Bronchial epithelial cell (primary cell): ENCODE results near the gene BICC1. TPM values are rescaled to one million over a fixed set of nuclear protein-coding genes. Genes with fewer than 3 reads are reported as not detected.

Source experiments
- DNase-seq: peaks from one replicate; pipeline ENCODE4 v3.0.0-alpha.2; 2010; ENCODE audit warnings: low read depth
- FAIRE-seq: peaks from 2 replicates; lab custom pipeline; 2011; peaks lifted over from hg19 to GRCh38; lab: Jason Lieb, UNC
- H3K27me3 ChIP-seq: 2 replicates; pipeline ENCODE4 v1.5.1; 2011; ENCODE audit warnings: low read length; ENCODE audit not compliant: control insufficient read depth, insufficient read depth
- H3K36me3 ChIP-seq: 2 replicates; pipeline ENCODE4 v1.5.1; 2011; ENCODE audit warnings: low read length; ENCODE audit not compliant: control insufficient read depth, insufficient read depth
- H3K4me3 ChIP-seq: 2 replicates; pipeline ENCODE4 v1.5.1; 2011; ENCODE audit warnings: mild to moderate bottlenecking, low read depth, low read length, control low read depth
- total RNA-seq: library from RNA; depleted of rRNA; stranded (reverse); fragments of >200 nt; gene quantifications from 2 replicates; pipeline ENCODE4 v1.2.1, GENCODE V29; 2014
- TF ChIP-seq, protein P1 (sequence below): IDR thresholded peaks from 2 replicates; pipeline ENCODE4 v1.5.1; 2011; ENCODE audit warnings: mild to moderate bottlenecking, moderate library complexity, low read length, control low read depth, inconsistent platforms; ENCODE audit not compliant: insufficient read depth, severe bottlenecking

Gene BICC1
- total RNA-seq, 1 donor from 2014 or later, result 1.1 TPM

GRCh38 chr10:58723966-58724365 lies 211.3 kb downstream of the BICC1 start:
- TF ChIP-seq, protein P1, sequence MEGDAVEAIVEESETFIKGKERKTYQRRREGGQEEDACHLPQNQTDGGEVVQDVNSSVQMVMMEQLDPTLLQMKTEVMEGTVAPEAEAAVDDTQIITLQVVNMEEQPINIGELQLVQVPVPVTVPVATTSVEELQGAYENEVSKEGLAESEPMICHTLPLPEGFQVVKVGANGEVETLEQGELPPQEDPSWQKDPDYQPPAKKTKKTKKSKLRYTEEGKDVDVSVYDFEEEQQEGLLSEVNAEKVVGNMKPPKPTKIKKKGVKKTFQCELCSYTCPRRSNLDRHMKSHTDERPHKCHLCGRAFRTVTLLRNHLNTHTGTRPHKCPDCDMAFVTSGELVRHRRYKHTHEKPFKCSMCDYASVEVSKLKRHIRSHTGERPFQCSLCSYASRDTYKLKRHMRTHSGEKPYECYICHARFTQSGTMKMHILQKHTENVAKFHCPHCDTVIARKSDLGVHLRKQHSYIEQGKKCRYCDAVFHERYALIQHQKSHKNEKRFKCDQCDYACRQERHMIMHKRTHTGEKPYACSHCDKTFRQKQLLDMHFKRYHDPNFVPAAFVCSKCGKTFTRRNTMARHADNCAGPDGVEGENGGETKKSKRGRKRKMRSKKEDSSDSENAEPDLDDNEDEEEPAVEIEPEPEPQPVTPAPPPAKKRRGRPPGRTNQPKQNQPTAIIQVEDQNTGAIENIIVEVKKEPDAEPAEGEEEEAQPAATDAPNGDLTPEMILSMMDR, result no peak
- FAIRE-seq, result no peak

DNA sequence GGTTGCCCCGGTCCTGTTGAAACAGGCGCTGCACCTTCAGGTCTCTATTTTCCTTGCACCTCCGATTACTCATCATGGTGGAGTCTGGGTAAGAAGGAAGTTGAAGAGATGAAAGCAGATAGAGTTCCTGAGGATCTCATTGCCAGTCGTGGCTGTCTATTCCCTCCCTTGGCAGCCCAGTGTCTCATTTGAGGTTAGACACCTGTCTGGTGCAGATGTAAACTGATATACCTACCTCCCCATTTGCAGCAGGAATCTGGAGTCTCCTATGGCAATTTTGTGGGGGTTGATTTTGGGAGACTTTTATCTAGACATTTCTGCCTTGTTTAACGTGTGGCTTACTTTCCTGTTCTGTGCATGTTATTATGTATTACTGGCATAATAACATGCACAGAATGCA lies 212.1 kb downstream of the BICC1 start:
- FAIRE-seq, result no peak
- H3K27me3 ChIP-seq, result no peaks in the 10 kb centered on the region
- H3K4me3 ChIP-seq, result no peak overlapping the region
- no peak for DNase-seq
- TF ChIP-seq, protein P1, result no peak
- no peaks in the 10 kb centered on the region for H3K36me3 ChIP-seq

More at GRCh38 chr10:58723966-58724365, 211.3 kb downstream of the BICC1 start:
- Histone ChIP-seq H3K27me3 (no peaks in the 10 kb centered on the region), H3K4me3 (no peak overlapping the region), H3K36me3 (no peaks in the 10 kb centered on the region)
- peak; percentile 84 for DNase-seq

DNA sequence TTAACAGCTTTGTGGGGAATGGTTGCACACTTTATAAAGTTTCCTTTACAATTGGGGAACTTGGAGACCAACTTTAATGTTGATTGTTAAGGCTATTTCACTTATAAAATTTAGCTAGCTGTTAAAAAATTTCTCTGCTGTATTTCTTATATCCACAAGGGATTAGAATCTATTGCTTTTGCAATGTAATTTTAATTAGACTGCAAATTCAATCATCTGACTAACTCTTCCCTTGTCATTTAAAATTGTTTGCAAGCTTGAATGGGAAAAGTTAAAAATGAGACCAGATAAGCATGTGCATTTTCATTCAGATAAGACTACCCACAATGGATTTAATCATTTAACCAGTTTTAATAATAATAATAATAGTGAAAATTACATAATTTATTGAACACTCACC lies 213.2 kb downstream of the BICC1 start:
- no peak for FAIRE-seq

GRCh38 chr10:58727633-58728032 lies 215.0 kb downstream of the BICC1 start:
- DNase-seq, result peak; percentile 12
- Histone ChIP-seq H3K27me3 (no peaks in the 10 kb centered on the region), H3K36me3 (no peaks in the 10 kb centered on the region), H3K4me3 (no peak overlapping the region)
- TF ChIP-seq, protein P1, result no peak
- no peak for FAIRE-seq

More for the DNA sequence above, 213.2 kb downstream of the BICC1 start:
- no peaks in the 10 kb centered on the region for H3K27me3 ChIP-seq
- no peaks in the 10 kb centered on the region for H3K36me3 ChIP-seq
- TF ChIP-seq, protein P1, result no peak
- DNase-seq, result no peak
- no peak overlapping the region for H3K4me3 ChIP-seq

DNA sequence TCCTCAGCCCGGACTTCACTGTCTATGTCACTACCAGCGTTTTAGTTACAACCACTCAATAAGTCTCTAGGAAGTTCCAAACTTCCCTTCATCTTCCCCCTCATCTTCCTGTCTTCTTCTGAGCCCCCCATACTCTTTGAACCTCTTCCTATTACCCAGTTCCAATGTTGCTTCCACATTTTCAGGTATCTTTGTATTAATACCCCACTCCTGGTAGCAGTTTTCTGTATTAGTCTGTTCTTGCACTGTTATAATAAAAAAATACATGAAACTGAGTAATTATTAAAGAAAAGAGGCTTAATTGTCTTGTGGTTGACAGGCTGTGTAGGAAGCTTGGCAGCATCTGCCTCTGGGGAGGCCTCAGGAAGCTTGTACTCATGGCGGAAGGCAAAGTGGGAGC lies 218.6 kb downstream of the BICC1 start:
- Histone ChIP-seq H3K36me3 (no peaks in the 10 kb centered on the region), H3K27me3 (no peaks in the 10 kb centered on the region), H3K4me3 (no peak overlapping the region)
- DNase-seq (no peak), FAIRE-seq (no peak)
- TF ChIP-seq, protein P1, result no peak

DNA sequence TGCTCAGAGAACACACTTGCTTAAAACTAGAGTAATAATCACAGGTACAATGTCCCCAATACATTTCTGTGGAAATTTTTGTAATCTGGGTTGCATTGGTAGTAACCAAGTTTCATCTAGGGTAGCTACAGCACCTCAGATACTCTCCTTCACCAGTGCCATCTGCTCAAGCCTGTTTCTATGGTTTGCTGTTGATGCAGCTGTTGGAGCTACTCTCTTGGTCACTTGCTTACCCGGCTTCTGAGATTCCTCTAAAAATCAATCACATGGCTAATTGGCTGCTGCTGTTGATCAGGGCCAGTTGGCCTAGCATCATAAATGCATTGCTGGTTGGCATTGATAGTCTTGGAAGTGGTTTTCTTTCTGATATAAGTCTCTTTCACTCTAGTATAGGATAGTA lies 220.8 kb downstream of the BICC1 start:
- no peaks in the 10 kb centered on the region for H3K36me3 ChIP-seq
- H3K27me3 ChIP-seq, result no peaks in the 10 kb centered on the region
- TF ChIP-seq, protein P1, result no peak
- no peak overlapping the region for H3K4me3 ChIP-seq
- FAIRE-seq, result no peak
- no peak for DNase-seq
